Measurements from ENCODE around the gene LCP2.

LCP2 gene

DNA sequence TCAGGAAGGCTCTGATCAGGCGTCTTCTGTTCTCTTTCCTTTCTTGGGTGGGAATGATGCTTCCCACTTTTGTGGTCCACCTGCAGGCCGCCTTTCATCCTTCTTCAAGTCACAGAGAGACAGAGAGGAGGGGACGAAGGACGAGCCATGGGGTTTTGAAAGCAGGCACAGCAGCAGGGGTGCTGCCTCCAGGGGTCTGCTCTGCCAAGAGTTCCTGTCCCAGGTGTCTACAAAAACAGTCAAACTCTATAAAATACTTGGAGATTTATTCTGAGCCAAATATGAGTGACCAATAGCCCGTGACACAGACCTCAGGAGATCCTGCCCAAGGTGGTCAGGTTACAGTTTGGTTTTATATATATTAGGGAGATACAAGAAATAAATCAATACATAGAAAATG, 34.5 kb upstream of the LCP2 start:
- no peaks in the 10 kb centered on the region for H3K9me3 Mint-ChIP-seq
- H3K36me3 Mint-ChIP-seq = no peaks in the 10 kb centered on the region
- no peak overlapping the region for H3K4me3 Mint-ChIP-seq
- ATAC-seq (ENCODE audit: low read depth) (no peak), DNase-seq (ENCODE audit: low spot score in 2 of 2) (no peak)
- H3K27ac Mint-ChIP-seq = no peak overlapping the region
- peaks cover 15% of the 10 kb centered on the region for H3K4me1 Mint-ChIP-seq
- H3K27me3 Mint-ChIP-seq = no peaks in the 10 kb centered on the region

DNA sequence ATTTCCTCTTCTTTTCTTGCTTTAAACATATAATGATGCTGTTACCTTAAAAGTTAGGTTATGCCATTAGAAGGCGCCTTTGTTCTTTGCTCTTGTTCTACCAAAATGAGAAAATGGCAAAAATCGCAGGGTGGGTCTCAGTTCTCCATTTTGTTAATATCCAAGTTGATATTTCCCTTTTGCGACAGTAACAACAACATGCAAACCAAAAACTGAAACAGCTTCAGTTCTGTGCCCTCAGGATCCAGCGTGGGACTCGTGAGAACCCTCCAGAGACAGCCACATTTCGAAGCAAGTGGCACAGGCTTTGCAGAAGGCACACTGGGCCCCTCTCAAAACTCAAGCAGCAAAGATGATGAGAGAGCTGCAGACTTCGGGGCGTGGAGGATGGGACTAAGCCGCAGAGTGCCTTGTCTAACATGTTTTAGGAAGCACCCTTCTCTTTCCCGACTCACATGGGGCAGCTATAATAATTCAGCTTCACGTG, 33.0 kb upstream of the LCP2 start:
- Mint-ChIP-seq H3K9me3 (no peaks in the 10 kb centered on the region), H3K27me3 (no peaks in the 10 kb centered on the region), H3K4me3 (peak overlapping the region; percentile 69), H3K36me3 (no peaks in the 10 kb centered on the region), H3K4me1 (peaks cover 15% of the 10 kb centered on the region), H3K27ac (no peak overlapping the region)
- DNase-seq (ENCODE audit: low spot score in 2 of 2) = no peak
- peak; percentile 2 for ATAC-seq (ENCODE audit: low read depth)

DNA sequence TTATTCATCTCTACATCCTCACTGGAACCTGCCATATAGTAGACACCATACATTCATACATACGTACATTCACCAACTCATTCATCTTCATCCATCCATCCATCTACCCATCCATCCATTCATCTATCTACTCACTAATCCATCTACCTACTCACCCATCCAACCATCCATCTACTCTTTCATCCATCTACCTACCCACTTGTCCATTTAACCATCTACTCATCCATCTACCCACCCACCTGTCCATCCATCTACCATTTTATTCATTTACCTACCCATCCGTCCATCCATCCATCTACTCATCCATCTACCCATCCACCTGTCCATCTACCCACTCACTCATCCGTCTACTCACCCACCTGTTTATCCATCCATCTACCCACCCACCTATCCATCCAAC, 31.9 kb upstream of the LCP2 start:
- no peaks in the 10 kb centered on the region for H3K27me3 Mint-ChIP-seq
- DNase-seq (ENCODE audit: low spot score in 2 of 2) (no peak), ATAC-seq (ENCODE audit: low read depth) (no peak)
- H3K27ac Mint-ChIP-seq = no peak overlapping the region
- H3K4me1 Mint-ChIP-seq = peaks cover 15% of the 10 kb centered on the region
- no peaks in the 10 kb centered on the region for H3K9me3 Mint-ChIP-seq
- no peak overlapping the region for H3K4me3 Mint-ChIP-seq
- no peaks in the 10 kb centered on the region for H3K36me3 Mint-ChIP-seq

DNA sequence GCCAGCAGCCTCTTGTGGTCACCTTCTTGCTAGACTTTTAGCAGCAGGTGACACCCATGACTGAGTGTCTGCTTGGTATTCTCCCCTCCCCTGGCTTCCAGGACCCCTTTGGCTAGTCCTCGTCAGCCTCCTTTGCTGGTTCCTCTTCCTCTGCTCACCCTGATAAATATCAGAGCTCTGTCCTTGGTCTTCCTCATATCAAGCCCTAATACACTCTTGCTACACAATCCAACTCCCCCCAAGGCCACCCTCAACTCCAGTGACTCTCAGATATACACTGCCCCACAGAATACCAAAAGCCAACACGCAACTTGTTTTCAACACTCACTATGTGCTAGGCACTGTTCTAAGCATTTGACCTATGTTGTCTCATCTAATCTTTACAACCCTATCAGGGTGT, 30.3 kb upstream of the LCP2 start:
- no peaks in the 10 kb centered on the region for H3K36me3 Mint-ChIP-seq
- no peaks in the 10 kb centered on the region for H3K27me3 Mint-ChIP-seq
- peaks cover 10% of the 10 kb centered on the region for H3K4me1 Mint-ChIP-seq
- DNase-seq (ENCODE audit: low spot score in 2 of 2) (no peak), ATAC-seq (ENCODE audit: low read depth) (no peak)
- H3K27ac Mint-ChIP-seq = no peak overlapping the region
- no peak overlapping the region for H3K4me3 Mint-ChIP-seq
- H3K9me3 Mint-ChIP-seq = no peaks in the 10 kb centered on the region

DNA sequence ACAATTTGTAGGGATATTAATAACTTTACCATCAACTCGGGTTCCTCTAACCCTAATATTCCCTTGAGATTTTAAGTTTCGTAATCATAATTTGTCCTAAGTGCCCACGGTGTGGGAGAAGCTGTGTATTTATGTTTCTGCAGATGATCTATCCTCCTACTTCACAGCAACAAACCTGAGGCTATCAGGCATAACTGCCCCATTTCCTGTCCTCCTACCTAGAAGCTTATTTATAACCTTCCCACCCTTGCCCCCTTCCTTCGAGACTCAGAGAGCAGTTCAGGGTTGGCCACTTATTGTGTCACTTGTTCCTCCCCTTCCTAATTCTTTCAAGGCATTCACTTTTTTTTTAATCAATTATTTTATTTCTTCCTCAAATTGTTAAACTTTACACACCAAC, 29.6 kb upstream of the LCP2 start:
- H3K4me3 Mint-ChIP-seq = no peak overlapping the region
- peaks cover 8% of the 10 kb centered on the region for H3K4me1 Mint-ChIP-seq
- DNase-seq (ENCODE audit: low spot score in 2 of 2) (no peak), ATAC-seq (ENCODE audit: low read depth) (no peak)
- H3K27me3 Mint-ChIP-seq = no peaks in the 10 kb centered on the region
- no peaks in the 10 kb centered on the region for H3K9me3 Mint-ChIP-seq
- H3K27ac Mint-ChIP-seq = no peak overlapping the region
- no peaks in the 10 kb centered on the region for H3K36me3 Mint-ChIP-seq

DNA sequence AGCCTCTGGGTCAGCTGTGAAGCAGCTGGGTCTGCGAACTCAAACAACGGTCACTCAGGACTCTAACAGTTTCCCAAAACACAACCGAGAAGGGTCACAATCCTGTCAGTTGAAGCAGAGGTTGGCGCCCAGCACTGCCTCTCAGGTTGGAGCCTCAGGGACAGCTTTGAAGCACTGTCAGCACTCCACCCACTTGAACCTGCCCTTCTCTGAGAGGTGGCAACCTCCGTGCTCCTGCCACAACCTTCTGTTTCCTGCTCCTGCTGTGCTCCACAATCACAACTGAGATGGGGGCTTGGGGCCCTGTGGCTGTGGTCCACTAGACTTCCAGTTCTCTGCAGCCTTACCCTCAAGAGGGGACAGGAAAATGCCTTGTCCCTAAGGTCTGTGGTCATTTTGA, 21.7 kb upstream of the LCP2 start:
- H3K4me3 Mint-ChIP-seq = no peak overlapping the region
- DNase-seq (ENCODE audit: low spot score in 2 of 2) (no peak), ATAC-seq (ENCODE audit: low read depth) (no peak)
- H3K27ac Mint-ChIP-seq = no peak overlapping the region
- H3K27me3 Mint-ChIP-seq = peaks cover 2% of the 10 kb centered on the region
- H3K9me3 Mint-ChIP-seq = no peaks in the 10 kb centered on the region
- H3K36me3 Mint-ChIP-seq = no peaks in the 10 kb centered on the region
- peaks cover 2% of the 10 kb centered on the region for H3K4me1 Mint-ChIP-seq

DNA sequence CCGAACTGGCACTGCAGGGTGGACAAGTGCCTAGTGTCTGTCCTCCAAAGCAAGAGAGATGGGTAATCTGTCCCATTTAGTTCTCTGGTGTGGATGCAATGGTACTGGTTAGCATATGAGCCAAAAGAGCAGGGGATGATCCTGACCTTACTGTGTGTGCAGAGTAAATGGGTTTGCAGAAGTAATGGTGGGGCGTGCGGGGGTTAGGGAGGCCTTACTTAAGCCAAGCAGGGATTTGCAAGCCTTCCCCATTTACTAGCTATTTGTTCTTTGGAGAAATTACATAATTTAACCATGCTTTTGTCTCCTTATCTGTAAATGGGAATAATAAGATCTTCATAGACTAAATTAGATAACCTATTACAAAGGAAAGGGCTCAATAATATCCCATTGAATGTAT, 19.9 kb upstream of the LCP2 start:
- Mint-ChIP-seq H3K27ac (no peak overlapping the region), H3K27me3 (peaks cover 2% of the 10 kb centered on the region), H3K36me3 (no peaks in the 10 kb centered on the region), H3K9me3 (no peaks in the 10 kb centered on the region), H3K4me3 (no peak overlapping the region), H3K4me1 (peaks cover 6% of the 10 kb centered on the region)
- ATAC-seq (ENCODE audit: low read depth) (no peak), DNase-seq (ENCODE audit: low spot score in 2 of 2) (no peak)

DNA sequence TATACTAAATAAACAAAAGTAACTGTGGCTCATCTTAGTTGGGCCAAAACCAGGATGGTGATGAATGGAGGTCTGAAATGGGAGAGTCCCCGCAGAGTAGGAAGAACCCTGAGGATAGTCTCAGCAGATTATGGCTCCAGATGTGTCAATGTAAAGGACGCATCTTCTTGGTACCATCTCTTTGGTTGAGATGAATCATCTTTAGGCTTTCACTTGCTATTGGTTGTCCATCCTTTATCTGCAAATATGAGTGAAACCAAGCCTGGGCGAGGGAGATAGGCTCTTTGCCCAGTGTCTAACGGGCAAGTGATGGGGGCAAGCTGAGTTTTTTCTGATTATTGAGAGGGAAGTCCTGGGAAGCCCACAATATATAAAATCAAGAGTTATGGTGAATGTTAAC, 19.4 kb upstream of the LCP2 start:
- Mint-ChIP-seq H3K9me3 (no peaks in the 10 kb centered on the region), H3K4me1 (peaks cover 9% of the 10 kb centered on the region), H3K36me3 (no peaks in the 10 kb centered on the region), H3K27me3 (peaks cover 5% of the 10 kb centered on the region), H3K4me3 (no peak overlapping the region), H3K27ac (no peak overlapping the region)
- no peak for ATAC-seq (ENCODE audit: low read depth)
- DNase-seq (ENCODE audit: low spot score in 2 of 2) = no peak

DNA sequence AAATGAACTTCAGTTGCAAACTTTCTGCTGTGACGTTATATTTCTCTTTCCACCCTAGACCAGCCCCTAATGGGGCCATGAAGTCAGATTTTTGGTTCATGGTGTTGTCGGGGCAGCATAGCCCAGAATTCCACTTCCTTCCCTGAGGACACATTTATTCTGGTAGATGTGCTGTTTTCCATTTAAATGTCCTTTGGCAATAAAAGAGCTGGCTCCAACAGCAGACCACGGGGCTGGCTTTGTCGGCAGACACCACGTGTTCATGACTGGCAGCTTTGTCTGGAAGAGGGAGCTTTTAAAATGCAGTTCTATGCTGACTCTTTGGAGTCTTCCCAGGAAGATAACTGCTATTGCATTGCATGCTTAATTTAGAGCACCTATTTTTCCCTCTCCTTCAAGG, 17.6 kb upstream of the LCP2 start:
- no peak overlapping the region for H3K4me3 Mint-ChIP-seq
- no peak overlapping the region for H3K27ac Mint-ChIP-seq
- peaks cover 9% of the 10 kb centered on the region for H3K4me1 Mint-ChIP-seq
- no peak for ATAC-seq (ENCODE audit: low read depth)
- H3K27me3 Mint-ChIP-seq = peaks cover 8% of the 10 kb centered on the region
- H3K9me3 Mint-ChIP-seq = no peaks in the 10 kb centered on the region
- no peak for DNase-seq (ENCODE audit: low spot score in 2 of 2)
- no peaks in the 10 kb centered on the region for H3K36me3 Mint-ChIP-seq

DNA sequence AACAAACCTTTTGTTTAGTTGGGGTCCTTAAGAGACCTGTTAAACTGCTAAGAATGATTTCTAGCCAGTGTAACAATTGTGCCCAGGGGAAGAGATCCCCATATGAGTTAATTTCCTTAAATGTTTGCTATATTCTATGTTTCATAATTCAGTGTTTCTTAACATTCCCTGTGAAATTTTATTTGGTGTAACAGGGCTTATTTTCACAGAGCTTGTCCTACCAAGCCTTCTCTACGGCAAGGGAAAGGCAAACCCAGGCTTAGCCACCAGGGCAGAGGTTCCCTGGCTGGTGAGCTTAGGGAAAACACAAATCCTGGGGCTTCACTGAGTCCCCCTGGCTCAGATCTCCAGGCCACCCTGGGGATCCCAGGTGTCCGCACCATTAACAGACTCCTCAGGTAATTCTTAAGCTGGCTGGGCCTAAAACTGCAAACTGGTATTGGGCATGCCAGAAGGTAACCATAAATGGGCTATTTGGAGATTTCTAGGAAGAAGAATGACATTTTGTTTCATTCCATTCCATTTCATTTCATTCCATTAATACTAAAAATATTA, 17.0 kb upstream of the LCP2 start:
- Mint-ChIP-seq H3K4me3 (no peak overlapping the region), H3K36me3 (no peaks in the 10 kb centered on the region), H3K9me3 (no peaks in the 10 kb centered on the region), H3K27ac (no peak overlapping the region), H3K4me1 (peaks cover 9% of the 10 kb centered on the region), H3K27me3 (peaks cover 9% of the 10 kb centered on the region)
- ATAC-seq (ENCODE audit: low read depth) (no peak), DNase-seq (ENCODE audit: low spot score in 2 of 2) (no peak)

DNA sequence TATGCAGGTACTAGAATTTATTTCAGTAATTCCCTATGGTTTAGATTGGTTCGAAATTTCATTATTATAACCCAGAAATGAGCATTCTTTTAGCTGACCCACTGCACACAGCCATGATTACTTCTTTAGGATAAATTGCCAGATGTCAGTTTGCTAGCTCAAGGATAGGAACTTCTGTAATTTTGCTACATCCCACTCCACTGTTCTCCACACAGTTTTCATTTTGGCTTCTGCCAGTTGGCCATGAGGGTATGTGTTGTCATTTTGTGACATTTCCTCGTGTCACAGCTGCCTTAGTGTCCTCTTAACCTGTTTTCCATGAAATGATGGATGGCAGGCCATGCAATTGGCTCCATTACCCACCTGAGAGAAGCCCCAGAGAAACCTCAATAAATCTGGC, 16.2 kb upstream of the LCP2 start:
- H3K36me3 Mint-ChIP-seq = no peaks in the 10 kb centered on the region
- peaks cover 9% of the 10 kb centered on the region for H3K27me3 Mint-ChIP-seq
- DNase-seq (ENCODE audit: low spot score in 2 of 2) (no peak), ATAC-seq (ENCODE audit: low read depth) (no peak)
- H3K4me3 Mint-ChIP-seq = no peak overlapping the region
- no peak overlapping the region for H3K27ac Mint-ChIP-seq
- H3K9me3 Mint-ChIP-seq = no peaks in the 10 kb centered on the region
- peaks cover 9% of the 10 kb centered on the region for H3K4me1 Mint-ChIP-seq

DNA sequence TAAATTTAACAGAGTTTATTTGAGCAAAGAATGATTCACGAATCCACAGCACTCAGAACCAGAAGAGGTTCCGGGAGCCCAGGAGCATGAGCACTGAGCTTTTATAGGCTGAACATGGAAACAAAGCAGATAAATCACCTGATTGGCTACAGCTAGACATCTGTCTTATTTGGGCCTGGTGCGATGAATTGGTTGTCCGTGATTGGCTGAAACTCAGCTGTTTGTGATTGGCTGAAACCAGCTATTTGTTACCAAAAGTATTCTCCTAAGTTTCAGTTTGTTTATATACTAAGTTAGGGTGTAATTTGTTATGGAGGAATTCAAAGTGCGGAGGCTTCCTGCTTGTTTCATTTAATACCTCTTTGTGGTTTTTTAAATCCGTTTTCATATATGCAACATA, 15.8 kb upstream of the LCP2 start:
- Mint-ChIP-seq H3K4me3 (no peak overlapping the region), H3K27me3 (peaks cover 11% of the 10 kb centered on the region), H3K9me3 (no peaks in the 10 kb centered on the region), H3K27ac (no peak overlapping the region), H3K4me1 (peaks cover 13% of the 10 kb centered on the region), H3K36me3 (no peaks in the 10 kb centered on the region)
- ATAC-seq (ENCODE audit: low read depth) (no peak), DNase-seq (ENCODE audit: low spot score in 2 of 2) (no peak)

DNA sequence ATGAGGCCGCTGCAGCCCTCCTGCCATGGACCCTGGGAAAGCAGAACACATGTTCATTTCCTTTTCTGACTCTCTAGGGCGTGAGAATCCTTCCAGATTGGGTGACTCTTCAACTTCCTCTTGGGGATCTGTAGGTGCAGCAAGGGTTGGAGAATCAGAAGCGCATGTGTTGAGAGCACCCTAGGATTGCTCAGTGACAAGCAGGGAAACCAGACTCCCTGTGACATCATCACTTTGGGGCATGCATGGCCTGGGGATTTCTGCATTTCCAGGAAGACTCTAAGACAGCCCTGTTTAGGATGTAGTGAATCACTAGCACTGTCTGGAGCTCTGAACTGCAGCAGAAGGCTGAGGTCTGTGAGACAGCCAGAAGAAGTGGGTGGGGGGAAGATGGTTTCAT, 15.1 kb upstream of the LCP2 start:
- H3K27me3 Mint-ChIP-seq = peaks cover 11% of the 10 kb centered on the region
- ATAC-seq (ENCODE audit: low read depth) = peak; percentile 54
- peaks cover 13% of the 10 kb centered on the region for H3K4me1 Mint-ChIP-seq
- no peak overlapping the region for H3K27ac Mint-ChIP-seq
- H3K36me3 Mint-ChIP-seq = no peaks in the 10 kb centered on the region
- no peaks in the 10 kb centered on the region for H3K9me3 Mint-ChIP-seq
- no peak for DNase-seq (ENCODE audit: low spot score in 2 of 2)
- H3K4me3 Mint-ChIP-seq = no peak overlapping the region

DNA sequence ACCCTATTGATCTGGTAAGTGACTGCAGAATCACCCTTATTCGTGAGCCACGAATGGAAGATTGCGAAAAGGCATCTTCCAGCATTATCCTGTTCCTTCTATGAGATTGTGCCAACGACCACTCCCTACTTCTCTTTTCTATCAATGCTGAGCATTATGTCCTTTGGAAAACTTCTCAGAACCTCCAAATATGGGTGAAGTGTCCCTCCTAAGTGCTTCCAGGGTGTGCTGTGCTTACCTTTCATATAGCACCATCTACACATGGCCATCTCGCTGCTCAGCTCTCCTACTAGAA, 14.7 kb upstream of the LCP2 start:
- ATAC-seq (ENCODE audit: low read depth) (no peak), DNase-seq (ENCODE audit: low spot score in 2 of 2) (no peak)
- Mint-ChIP-seq H3K27ac (no peak overlapping the region), H3K36me3 (no peaks in the 10 kb centered on the region), H3K9me3 (no peaks in the 10 kb centered on the region), H3K27me3 (peaks cover 11% of the 10 kb centered on the region), H3K4me3 (no peak overlapping the region), H3K4me1 (peaks cover 12% of the 10 kb centered on the region)

DNA sequence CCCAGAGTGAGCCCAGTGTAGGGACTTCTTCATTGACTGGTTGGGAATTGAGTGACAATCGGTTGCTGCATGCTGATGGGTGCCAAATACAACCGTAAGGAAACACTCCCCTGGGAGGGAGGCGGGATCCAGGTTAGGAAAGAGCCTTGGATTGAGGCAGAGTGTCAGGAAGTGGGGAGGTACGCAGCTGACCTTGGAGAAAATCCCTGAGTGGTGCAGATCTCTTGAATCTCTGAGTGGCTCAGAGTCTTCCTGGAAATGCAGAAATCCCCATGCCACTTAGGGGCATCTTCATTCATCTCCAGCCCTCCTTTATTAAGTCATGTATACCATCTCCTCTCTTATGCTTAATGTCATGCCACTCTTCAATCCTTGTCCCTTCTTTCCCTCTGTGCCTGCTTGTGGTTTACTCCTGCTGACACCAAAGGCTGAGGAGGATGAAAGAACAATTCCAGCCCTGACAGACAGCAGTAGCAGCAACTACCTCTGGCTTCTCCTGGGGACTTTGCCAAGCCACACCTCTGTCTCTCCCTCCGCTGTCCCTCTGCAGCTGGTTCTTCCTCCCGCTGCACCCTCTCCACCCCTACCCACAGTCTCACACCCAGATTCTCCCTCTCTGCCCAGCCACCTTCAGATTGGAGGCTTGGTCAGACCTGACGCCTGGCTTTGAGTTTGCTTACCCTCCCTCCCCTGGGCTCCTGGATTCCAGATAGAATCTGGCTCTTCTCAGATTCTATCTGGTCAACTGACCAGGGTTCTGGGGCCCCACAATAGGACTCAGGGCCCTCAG, 14.1 kb upstream of the LCP2 start:
- Mint-ChIP-seq H3K27me3 (peaks cover 11% of the 10 kb centered on the region), H3K36me3 (no peaks in the 10 kb centered on the region), H3K4me1 (peaks cover 12% of the 10 kb centered on the region), H3K27ac (no peak overlapping the region), H3K9me3 (no peaks in the 10 kb centered on the region), H3K4me3 (no peak overlapping the region)
- DNase-seq (ENCODE audit: low spot score in 2 of 2) (no peak), ATAC-seq (ENCODE audit: low read depth) (no peak)
